ENCODE results near the gene C15orf39.

DNA sequence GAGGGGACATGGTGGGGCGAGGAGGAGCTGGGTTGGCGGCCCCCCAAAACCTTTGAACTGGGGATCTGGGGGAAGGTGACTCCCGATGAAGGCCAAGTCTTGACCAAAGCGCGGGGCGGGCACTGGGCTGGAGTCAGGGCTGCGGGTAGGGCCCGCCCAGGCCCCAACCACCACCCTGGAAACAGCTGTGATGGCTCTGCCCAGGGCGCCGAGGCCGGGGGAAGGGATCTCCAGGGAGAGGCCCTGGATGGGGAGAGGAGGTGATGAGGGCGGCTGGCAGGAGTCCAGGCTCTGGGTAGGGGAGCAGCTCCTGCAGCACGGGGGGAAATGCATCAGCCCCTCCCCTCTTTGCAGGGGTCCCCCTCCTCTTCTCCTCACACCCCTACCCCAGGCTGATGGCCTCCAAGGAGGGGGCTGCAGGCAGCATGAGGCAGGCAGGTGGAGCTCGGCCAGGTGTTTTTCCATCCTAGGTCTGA lies 5.9 kb upstream of the C15orf39 start:
- TF ChIP-seq POLR2A (IDR thresholded peaks at IDR 0.05) = no peak
- TF ChIP-seq CTCF (IDR thresholded peaks at IDR 0.05) = no peak
